VCaP (cell line): ENCODE data around the gene NDOR1.

Experiments
- H3K27ac ChIP-seq: fragments of 450-650 bp; 2 replicates; pipeline ENCODE4 v1.5.1; 2017
- TF ChIP-seq, protein P1 (sequence below): fragments of 450-650 bp; conservative IDR thresholded peaks from 2 replicates; pipeline ENCODE4 v1.5.1; 2017; ENCODE audit warnings: mild to moderate bottlenecking, moderate library complexity

Gene NDOR1

DNA sequence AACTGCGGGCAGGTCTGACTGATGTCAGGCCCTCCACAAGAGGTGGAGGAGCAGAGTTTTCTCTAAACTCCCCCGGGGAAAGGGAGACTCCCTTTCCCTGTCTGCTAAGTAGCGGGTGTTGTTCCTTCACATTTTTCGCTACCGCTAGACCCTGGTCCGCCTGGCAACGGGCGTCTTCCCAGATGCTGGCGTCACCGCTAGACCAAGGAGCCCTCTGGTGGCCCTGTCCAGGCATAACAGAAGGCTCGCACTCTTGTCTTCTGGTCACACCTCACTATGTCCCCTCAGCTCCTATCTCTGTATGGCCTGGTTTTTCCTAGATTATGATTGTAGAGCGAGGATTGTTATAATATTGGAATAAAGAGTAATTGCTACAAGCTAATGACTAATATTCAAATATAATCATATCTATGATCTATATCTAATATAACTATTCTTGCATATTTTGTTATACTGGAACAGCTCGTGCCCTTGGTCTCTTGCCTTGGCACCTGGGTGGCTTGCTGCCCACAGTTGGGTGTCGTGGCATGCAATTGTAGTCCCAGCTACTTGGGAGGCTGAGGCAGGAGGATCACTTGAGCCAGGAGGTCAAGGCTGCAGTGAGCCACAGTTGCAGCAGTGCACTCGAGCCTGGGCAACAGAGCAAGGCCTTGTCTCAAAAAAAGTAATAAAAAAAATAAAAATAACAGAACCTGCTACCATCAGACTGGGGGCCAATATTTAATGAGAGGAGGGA lies 56.8 kb downstream of the NDOR1 start:
- TF ChIP-seq, protein P1, sequence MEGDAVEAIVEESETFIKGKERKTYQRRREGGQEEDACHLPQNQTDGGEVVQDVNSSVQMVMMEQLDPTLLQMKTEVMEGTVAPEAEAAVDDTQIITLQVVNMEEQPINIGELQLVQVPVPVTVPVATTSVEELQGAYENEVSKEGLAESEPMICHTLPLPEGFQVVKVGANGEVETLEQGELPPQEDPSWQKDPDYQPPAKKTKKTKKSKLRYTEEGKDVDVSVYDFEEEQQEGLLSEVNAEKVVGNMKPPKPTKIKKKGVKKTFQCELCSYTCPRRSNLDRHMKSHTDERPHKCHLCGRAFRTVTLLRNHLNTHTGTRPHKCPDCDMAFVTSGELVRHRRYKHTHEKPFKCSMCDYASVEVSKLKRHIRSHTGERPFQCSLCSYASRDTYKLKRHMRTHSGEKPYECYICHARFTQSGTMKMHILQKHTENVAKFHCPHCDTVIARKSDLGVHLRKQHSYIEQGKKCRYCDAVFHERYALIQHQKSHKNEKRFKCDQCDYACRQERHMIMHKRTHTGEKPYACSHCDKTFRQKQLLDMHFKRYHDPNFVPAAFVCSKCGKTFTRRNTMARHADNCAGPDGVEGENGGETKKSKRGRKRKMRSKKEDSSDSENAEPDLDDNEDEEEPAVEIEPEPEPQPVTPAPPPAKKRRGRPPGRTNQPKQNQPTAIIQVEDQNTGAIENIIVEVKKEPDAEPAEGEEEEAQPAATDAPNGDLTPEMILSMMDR: peak; percentile 80
- H3K27ac ChIP-seq: peak overlapping the region; percentile 22; the same call in 1 of the 2 replicates

DNA sequence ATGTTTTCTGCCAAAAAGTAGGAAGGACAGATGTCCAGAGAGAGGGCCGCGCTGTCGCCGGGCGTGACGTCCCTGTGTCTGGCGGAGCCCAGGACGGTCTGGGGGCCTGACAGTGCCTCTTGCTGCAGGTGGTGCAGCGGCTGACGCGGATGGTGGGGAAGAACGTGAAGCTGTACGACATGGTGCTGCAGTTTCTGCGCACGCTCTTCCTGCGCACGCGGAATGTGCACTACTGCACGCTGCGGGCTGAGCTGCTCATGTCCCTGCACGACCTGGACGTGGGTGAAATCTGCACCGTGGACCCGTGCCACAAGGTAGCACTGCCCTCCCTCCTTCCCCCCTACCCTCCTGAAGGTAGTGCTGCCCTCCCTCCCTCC lies 57.4 kb downstream of the NDOR1 start:
- TF ChIP-seq, protein P1: no peak
- peak overlapping the region; percentile 22; the same call in 1 of the 2 replicates for H3K27ac ChIP-seq

- TF ChIP-seq, protein P1: no peak
- peak overlapping the region; percentile 18 for H3K27ac ChIP-seq
Measured at GRCh38 chr9:137263506-137263905, 58.0 kb downstream of the NDOR1 start.

- H3K27ac ChIP-seq: peak overlapping the region; percentile 18
- TF ChIP-seq, protein P1: no peak
Measured at GRCh38 chr9:137264067-137264466, 58.6 kb downstream of the NDOR1 start.

DNA sequence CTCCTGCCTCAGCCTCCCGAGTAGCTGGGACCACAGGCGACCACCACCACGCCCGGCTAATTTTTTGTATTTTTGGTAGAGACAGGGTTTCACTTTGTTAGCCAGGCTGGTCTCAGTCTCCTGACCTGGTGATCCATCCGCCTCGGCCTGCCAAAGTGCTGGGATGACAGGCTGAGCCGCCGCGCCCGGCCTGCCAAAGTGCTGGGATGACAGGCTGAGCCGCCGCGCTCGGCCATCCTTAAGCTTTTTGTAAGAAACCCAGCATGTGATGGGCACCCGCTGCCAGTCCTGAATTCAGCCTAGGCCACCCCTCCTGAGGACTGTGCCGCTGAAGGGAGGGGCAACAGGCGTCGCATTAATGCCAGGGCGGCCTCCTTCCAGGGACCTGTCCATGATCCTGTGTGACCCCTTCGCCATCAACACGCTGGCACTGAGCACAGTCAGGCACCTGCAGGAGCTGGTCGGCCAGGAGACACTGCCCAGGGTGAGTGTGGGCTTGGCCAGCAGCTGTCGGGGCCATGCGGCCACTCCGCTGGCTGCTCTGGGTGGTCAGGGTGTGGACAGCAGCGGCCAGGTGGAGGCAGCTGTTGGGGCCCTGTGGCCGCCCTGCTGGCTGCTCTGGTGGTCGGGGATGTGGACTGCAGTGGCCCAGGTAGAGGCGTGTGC lies 60.1 kb downstream of the NDOR1 start:
- peak overlapping the region; percentile 99 for H3K27ac ChIP-seq
- TF ChIP-seq, protein P1: no peak

- peak overlapping the region; percentile 99 for H3K27ac ChIP-seq
Measured at GRCh38 chr9:137266162-137266527, 60.6 kb downstream of the NDOR1 start.

More at GRCh38 chr9:137266162-137266527, 60.6 kb downstream of the NDOR1 start:
- TF ChIP-seq, protein P1: no peak
